ENCODE results near the gene POLR3A.
A peak's percentile ranks its signal among the peaks of the same experiment; 100 is the strongest.
"Not testable (repeated sequence)": the region's sequence is repeated elsewhere in the genome, so short reads cannot be mapped to it uniquely, and the experiment has no call there.

POLR3A gene

DNA sequence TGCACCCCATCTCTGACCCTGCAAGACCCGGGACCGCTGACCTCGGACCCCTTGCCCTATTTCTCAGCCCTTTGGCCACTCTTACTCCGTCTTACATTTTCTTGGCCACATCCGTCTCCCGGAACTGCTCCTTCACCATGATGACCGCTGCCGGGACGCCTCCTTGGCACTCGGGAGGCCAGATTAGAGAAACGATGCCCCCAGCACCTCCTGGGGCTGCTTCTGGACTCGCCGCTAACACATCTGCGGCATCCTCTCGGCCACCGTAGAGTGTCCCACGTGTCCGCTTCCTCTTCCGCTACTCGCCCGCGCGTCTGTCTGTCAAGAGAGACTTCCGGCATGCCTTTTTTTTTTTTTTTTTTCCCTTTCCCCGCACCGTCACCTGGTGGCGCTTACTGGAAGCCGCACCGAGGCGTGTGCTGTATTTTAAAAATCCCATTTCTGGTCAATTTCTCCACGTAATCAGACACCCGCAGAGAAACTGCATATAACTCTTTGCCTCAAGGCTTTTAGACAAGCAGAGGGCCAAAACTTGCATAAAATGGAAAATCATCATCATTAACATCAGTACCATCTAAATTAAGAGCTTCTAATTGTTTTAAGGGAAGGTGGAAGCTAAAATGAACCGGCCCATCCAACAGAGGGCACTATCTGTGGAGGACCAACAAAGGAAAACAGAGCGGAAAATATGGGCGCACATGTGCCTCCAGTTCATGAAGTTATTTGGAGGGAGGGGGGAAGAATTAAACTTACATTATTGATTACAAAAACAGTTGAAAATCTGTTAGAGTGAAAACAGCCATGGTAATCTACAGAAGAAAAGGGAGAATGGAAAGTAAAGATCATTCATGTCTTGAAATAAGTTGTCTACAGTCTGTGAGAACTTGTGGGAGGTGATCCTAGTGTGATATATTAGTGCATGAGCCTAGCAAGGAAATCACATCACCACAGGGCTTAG is at the start of gene POLR3A:
POLR3A (minus strand) TSS at position 247 of the 958 bp plus-strand sequence; CDS start at position 139, 108 bp downstream.
- peak; percentile 84 for DNase-seq (ENCODE audit: low spot score)

DNA sequence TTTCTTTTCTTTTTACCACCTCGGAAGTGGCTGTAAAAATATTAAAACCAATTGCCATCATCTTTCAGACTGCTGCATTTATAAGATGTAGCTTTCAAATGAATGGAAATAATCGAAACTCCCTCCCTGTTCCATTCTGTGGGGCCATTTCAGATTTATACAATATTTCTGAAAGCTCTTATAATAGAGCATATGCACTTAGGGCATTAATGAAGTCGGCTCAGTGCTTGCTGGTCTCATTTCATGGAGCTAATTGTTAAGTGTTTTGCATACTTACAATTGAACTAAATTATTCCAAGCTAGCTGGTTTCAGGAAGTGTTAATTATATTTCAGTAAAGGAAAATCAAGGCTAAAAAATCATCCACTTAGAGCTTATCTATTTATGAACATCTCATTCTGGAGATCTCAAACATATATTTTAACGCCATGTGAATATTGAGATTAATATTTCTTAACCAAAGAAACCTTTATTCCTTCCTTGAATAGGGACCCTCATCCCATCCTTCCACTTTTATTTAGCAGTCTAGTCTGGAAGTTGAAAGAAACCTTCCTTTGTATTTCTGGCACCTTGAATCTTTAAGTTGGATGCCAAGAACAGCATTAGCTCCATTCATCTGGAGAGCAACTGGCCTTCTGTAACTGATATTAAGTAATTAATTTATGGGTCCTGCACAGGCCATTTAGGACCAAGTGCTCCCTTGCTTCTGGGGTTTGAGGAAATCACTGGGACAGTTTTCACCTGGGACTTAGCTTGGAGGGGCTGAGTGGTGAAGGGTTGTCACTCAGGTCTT is 49.4 kb upstream of the POLR3A start:
- no peak for DNase-seq (ENCODE audit: low spot score)

- not testable (repeated sequence) for DNase-seq (ENCODE audit: low spot score)
These were observed 46.5 kb upstream of the POLR3A start for GRCh38 chr10:78075806-78076205.

DNA sequence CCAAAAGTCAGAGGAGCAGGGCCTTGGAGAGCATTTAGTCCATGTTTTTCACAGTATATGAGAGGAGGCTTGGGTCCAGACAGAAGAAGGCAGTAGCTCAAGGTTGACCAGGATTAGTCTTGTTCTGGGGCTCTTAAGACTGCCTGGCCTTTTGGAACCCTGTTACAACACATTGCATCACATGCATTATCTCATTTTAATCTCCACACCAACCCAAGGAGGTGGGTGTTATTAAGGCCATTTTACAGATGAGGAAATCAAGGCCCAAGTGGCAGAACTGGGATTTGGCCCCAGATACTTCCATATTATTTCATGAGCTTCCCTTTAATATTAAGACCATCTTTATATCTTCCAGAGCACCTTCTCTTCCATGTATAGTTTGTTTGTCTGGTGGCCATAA is 43.2 kb upstream of the POLR3A start:
- no peak for DNase-seq (ENCODE audit: low spot score)

DNA sequence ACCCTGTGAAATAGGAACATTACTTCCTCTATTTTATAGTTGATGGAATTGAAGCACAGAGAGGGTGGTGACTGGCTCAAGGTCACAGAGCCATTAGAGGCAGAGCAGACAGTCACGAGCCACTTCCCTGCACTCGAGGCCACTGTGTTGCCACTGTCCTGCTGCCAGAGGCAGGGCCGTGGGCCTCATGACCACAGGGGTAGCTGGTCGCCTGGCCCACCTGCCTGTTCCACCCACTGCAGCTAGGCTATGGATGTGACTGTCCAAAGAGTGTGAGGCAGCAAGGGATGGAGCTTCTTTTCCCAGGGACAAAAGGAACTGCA is 42.5 kb upstream of the POLR3A start:
- DNase-seq (ENCODE audit: low spot score), result no peak

DNA sequence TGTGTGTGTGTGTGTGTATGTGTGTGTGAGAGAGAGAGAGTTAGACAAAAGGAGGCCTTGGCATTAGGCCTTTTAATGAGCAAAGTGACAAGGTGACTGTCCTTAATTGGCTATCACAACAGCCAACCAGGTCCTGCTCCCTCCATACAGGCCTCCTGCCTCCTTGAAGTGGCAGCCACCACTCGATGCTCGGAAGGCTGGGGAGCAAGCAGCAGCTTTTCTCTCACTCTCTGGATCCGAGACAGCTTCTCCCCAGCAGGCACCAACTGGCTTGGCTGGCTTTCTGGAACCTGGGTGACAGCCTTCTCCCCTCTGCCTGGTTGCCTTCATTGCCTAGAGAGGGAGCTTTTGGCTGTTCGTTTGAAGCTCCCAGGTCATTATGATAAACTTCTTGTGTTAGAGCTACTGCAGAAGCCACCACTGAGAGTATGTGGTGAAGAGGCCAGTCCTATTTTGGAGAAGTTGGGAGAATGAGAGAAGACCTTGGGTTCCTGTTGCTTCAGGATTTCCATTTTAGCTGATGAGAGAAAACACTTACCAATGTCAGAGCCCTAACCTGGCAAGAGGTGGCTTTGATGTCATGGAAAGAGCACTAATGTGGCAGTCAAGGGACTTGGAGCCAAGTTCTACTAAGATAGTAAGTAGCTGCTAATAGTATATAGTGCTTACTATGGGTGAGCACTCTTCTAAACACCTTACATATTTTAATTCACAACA is 42.0 kb upstream of the POLR3A start:
- peak; percentile 36 for DNase-seq (ENCODE audit: low spot score)

DNA sequence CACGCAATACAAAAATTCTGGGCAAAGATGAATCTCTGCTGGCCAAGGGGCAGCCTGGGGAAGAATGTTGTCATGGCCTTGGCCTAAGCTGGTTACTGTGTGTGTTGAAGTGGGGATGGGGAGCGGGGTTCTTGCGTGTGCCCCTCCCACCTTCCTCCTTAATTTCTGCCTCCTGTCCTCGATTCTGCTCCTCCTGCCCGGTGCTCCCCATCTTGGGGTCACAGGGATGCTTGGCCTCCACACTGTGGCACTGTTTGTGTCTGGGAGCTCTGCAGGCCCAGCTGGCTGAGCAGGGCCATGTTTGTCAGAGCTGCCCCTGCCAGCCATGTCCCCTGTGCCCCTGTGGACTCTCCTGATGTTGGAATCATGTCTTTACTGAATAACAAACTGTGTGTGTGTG is 41.4 kb upstream of the POLR3A start:
- DNase-seq (ENCODE audit: low spot score), result no peak

- not testable (repeated sequence) for DNase-seq (ENCODE audit: low spot score)
These were observed 40.7 kb upstream of the POLR3A start for GRCh38 chr10:78070064-78070463.

DNA sequence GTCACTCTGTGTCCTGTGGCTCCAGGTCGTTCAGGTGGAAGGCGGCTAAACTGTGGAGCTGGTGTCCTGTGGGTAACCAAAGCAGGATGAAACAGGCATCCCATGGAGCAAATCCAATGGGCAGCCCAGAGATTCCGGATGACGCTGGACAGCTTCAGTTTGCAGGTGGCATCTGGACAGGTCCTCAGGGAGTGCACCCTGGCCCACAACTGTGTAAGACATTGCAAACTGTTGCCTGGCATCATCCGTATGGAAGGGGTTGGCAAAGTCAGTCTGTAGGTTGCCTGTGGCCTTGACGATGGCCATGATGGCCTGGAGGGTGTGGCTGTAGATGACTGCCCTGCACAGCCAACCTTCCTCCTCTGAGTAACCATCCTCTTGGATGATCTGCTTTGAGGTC is 39.8 kb upstream of the POLR3A start:
- no peak for DNase-seq (ENCODE audit: low spot score)

GRCh38 chr10:78066728-78067430 is 37.6 kb upstream of the POLR3A start:
- no peak for DNase-seq (ENCODE audit: low spot score)

GRCh38 chr10:78066012-78066411 is 36.7 kb upstream of the POLR3A start:
- DNase-seq (ENCODE audit: low spot score), result no peak

GRCh38 chr10:78065611-78066010 is 36.3 kb upstream of the POLR3A start:
- DNase-seq (ENCODE audit: low spot score), result no peak

GRCh38 chr10:78064919-78065318 is 35.6 kb upstream of the POLR3A start:
- not testable (repeated sequence) for DNase-seq (ENCODE audit: low spot score)

DNA sequence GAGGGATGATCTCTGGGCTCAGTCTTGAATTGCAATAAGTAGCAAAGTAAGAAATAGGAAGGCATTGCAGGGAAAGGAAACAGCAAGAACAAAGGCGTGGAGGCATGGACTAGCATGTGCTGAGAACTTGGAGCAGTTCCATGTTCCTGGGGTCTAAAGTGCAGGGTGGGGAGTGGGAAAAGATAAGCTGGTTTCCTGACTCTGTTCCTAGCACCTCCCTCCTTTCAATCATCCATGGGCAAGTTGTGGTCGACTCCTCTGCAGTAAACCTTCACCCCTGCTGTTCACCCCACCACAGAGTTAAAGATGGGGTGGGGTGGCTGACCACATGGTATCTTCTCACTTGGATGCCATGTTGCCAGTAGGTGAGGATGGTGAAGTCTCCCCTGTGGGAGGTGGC is 33.9 kb upstream of the POLR3A start:
- no peak for DNase-seq (ENCODE audit: low spot score)

GRCh38 chr10:78062296-78062695 is 33.0 kb upstream of the POLR3A start:
- no peak for DNase-seq (ENCODE audit: low spot score)

DNA sequence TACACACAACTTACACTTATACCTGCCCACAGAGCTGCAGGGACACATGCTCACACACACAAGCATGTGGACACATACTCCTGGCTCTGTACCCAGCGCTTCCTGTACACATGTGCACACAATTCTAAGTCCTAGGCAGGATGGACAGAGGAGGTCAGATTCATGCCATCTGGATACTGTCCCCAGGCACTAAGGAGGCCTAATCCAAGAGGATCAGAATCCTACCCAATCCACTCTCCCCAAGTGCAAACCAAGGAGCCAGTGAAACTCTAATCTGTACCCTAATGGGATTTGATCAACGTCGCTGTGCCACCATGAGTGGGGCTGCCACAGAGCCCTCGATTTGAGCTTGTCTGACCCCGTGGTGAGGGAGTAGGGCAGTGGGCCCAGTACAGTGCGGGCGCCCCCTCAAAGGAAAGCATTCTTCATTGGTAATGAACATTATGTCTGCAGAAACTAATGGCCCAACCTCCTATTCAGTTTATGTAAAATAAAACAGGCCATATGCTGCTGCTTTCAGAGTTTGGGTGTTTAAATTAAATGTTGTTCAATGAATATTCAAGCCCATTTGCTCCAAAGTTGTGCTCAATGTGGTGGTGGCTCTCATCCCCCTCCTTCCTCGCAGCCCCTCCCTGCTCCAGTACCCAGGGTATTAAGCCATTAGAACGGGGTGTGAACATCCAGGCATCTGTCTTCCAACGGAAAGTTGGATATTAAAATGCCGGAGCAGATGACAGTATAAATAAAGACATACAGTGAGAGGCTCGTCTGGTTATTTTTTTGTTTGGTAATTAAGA is 30.8 kb upstream of the POLR3A start:
- DNase-seq (ENCODE audit: low spot score), result no peak

DNA sequence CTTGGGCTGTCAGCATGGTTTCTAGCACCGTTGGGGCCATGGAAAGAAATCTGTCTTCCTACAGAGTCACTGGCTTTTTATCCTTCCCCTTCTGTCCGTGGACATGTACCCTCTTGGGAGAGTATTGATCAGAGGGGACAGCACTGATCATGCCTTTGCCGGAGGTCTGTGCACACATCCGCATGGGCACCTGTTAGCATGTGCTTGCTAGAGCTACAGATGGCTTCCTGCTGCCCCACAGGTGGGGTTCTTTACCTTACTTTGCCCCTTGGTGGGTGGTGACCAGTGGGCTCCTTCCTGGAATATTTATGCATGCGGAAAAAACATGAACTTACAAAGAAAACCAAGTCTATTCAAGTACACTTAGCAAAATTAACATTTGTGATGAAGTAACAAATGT is 29.2 kb upstream of the POLR3A start:
- no peak for DNase-seq (ENCODE audit: low spot score)

- no peak for DNase-seq (ENCODE audit: low spot score)
These were observed 24.0 kb upstream of the POLR3A start for GRCh38 chr10:78053211-78053868.

- DNase-seq (ENCODE audit: low spot score), result no peak
These were observed 20.5 kb upstream of the POLR3A start for GRCh38 chr10:78049851-78050250.

GRCh38 chr10:78047314-78047891 is 18.1 kb upstream of the POLR3A start:
- DNase-seq (ENCODE audit: low spot score), result peak; percentile 94

All from pons (tissue), 1 donor.